HCT116 (cell line): ENCODE measurements around the gene OR1F1. TPM values are rescaled to one million over a fixed set of nuclear protein-coding genes. Genes with fewer than 3 reads are reported as not detected.

Experiments
- ATAC-seq: fragments of 200-7000 bp; cut with Tn5 transposase; 2 replicates; pipeline ENCODE4 v1.9.1; 2020; ENCODE audit warnings: mild to moderate bottlenecking, moderate library complexity
- BruUV-seq: library from RNA; stranded (reverse); fragments of 400-500 nt; replicated peaks from 2 replicates; lab custom pipeline; 2021; lab: Mats Ljungman, UMichigan
- CTCF ChIA-PET: fragments of 300-600 bp; sonication (Branson Sonifier 250); formaldehyde crosslinking; loops from one replicate; lab custom pipeline; 2021; ENCODE audit warnings: antibody characterized with exemption; lab: Charles Lee
- POLR2A ChIA-PET: fragments of 300-600, 350-600 bp; sonication (Branson Sonifier 250); formaldehyde crosslinking; loops from one replicate; lab custom pipeline; 2021; ENCODE audit warnings: antibody characterized with exemption; lab: Charles Lee
- RAD21 ChIA-PET, 2 experiments: fragments of 300-600 bp; sonication (Branson Sonifier 250); formaldehyde crosslinking; loops; one replicate each; lab custom pipeline; 2023; ENCODE audit warnings: low total read pairs in 2 of 2; ENCODE audit not compliant: uncharacterized antibody in 2 of 2, unreplicated experiment in 2 of 2, low non-redundant PET in 1 of 2; lab: Charles Lee
- DNase-seq: peaks from one replicate; pipeline ENCODE4 v3.0.0-alpha.2; 2010; ENCODE audit warnings: low read depth, low spot score
- H2AFZ ChIP-seq: fragments of 200-600 bp; shearing (Covaris generic), sonication (generic); 2 replicates; pipeline ENCODE4 v1.6.1; 2017; ENCODE audit warnings: low read depth, mixed run types, mixed read lengths, antibody characterized with exemption, low read length; ENCODE audit not compliant: poor library complexity, severe bottlenecking
- H3K27ac ChIP-seq: 2 replicates; pipeline ENCODE4 v1.5.1; 2012; ENCODE audit warnings: low read depth, low read length
- H3K27me3 ChIP-seq: fragments of 200-600 bp; sonication (generic); 2 replicates; pipeline ENCODE4 v1.6.1; 2016; ENCODE audit warnings: mixed run types, low read length, mixed read lengths; ENCODE audit not compliant: insufficient read depth
- H3K36me3 ChIP-seq, 2 experiments: fragments of 200-500 bp in 1 of 2; fragments of 200-600 bp in 1 of 2; sonication (Bioruptor generic) in 1 of 2; sonication (generic) in 1 of 2; 2 replicates each; pipeline versions ENCODE4 v1.5.1 to v1.6.1; 2014 to 2016; ENCODE audit warnings: low read length in 2 of 2, inconsistent platforms in 1 of 2, mixed read lengths in 1 of 2, mixed run types in 1 of 2; ENCODE audit not compliant: insufficient read depth in 2 of 2, control insufficient read depth in 1 of 2
- H3K4me1 ChIP-seq, 2 experiments: fragments of 200-600 bp in 1 of 2; sonication (generic) in 1 of 2; 2 replicates each; pipeline versions ENCODE4 v1.5.1 to v1.6.1; 2012 to 2017; ENCODE audit warnings: low read length in 2 of 2, inconsistent platforms in 1 of 2, mild to moderate bottlenecking in 1 of 2, mixed read lengths in 1 of 2, mixed run types in 1 of 2, moderate library complexity in 1 of 2; ENCODE audit not compliant: insufficient read depth in 2 of 2, control insufficient read depth in 1 of 2
- H3K4me2 ChIP-seq: fragments of 200-600 bp; sonication (generic); 2 replicates; pipeline ENCODE4 v1.6.1; 2017; ENCODE audit warnings: mixed run types, low read length, mixed read lengths
- H3K4me3 ChIP-seq, 2 experiments: fragments of 200-600 bp in 1 of 2; sonication (generic) in 1 of 2; replicated peaks in 1 of 2; 2 replicates each; pipeline ENCODE4 v1.5.1; 2011 to 2016; ENCODE audit warnings: low read length in 2 of 2, control low read depth in 1 of 2, low read depth in 1 of 2, mild to moderate bottlenecking in 1 of 2, mixed read lengths in 1 of 2, mixed run types in 1 of 2
- H3K79me2 ChIP-seq: fragments of 200-600 bp; sonication (generic); 2 replicates; pipeline ENCODE4 v1.6.1; 2017; ENCODE audit warnings: mild to moderate bottlenecking, mixed run types, low read length, moderate library complexity, mixed read lengths; ENCODE audit not compliant: insufficient read depth
- H3K9ac ChIP-seq: fragments of 200-600 bp; sonication (generic); 2 replicates; pipeline ENCODE4 v1.6.1; 2016; ENCODE audit warnings: low read length, mixed read lengths
- H3K9me2 ChIP-seq: fragments of 200-600 bp; sonication (generic), shearing (Covaris generic); 2 replicates; pipeline ENCODE4 v1.6.1; 2017; ENCODE audit warnings: mixed run types, mild to moderate bottlenecking, moderate library complexity; ENCODE audit not compliant: insufficient read depth
- H3K9me3 ChIP-seq, 2 experiments: fragments of 200-500 bp in 1 of 2; fragments of 200-600 bp in 1 of 2; sonication (Bioruptor generic) in 1 of 2; sonication (generic) in 1 of 2; 2 replicates each; pipeline ENCODE4 v1.6.1; 2014 to 2017; ENCODE audit warnings: low read length in 2 of 2, mixed read lengths in 2 of 2, inconsistent platforms in 1 of 2, low read depth in 1 of 2, mild to moderate bottlenecking in 1 of 2, mixed run types in 1 of 2, moderate library complexity in 1 of 2; ENCODE audit not compliant: control insufficient read depth in 1 of 2, insufficient read depth in 1 of 2
- H4K20me1 ChIP-seq: fragments of 200-600 bp; sonication (generic), shearing (Covaris generic); 2 replicates; pipeline ENCODE4 v1.6.1; 2017; ENCODE audit warnings: mixed run types, mild to moderate bottlenecking, moderate library complexity; ENCODE audit not compliant: insufficient read depth
- POLR2AphosphoS5 ChIP-seq: IDR thresholded peaks from 2 replicates; pipeline ENCODE4 v1.6.1; 2011; ENCODE audit warnings: mild to moderate bottlenecking, low read depth, low read length, moderate library complexity
- SIN3A ChIP-seq: IDR thresholded peaks from 2 replicates; pipeline ENCODE4 v1.6.1; 2012; ENCODE audit warnings: low read depth
- SRF ChIP-seq: IDR thresholded peaks from 2 replicates; pipeline ENCODE4 v1.6.1; 2012; ENCODE audit warnings: low read depth
- TCF7L2 ChIP-seq: IDR thresholded peaks from 2 replicates; pipeline ENCODE4 v1.7.0; 2011; ENCODE audit warnings: borderline replicate concordance, inconsistent platforms; ENCODE audit not compliant: insufficient read depth, insufficient read length; ENCODE audit errors: extremely low read depth
- YY1 ChIP-seq: IDR thresholded peaks from 2 replicates; pipeline ENCODE4 v1.6.1; 2011; ENCODE audit warnings: low read length, low read depth, moderate library complexity, mild to moderate bottlenecking; ENCODE audit not compliant: insufficient replicate concordance; ENCODE audit errors: extremely low read depth
- intact Hi-C: fragments of 100-400 bp; cut with micrococcal nuclease; formaldehyde crosslinking; loops from 2 replicates; pipeline ENCODE4 v1.10.0; 2022
- total RNA-seq: library from RNA; stranded (reverse); gene quantifications from one replicate; pipeline ENCODE4 v1.2.1, GENCODE V29; 2021; ENCODE audit not compliant: unreplicated experiment
- TF ChIP-seq, protein P1 (sequence below), 3 experiments: fragments of 200-600 bp in 1 of 3; sonication (generic) in 1 of 3; IDR thresholded peaks in 2 of 3; conservative IDR thresholded peaks in 1 of 3; 2 replicates each; pipeline ENCODE4 v1.5.1; 2012 to 2017; ENCODE audit warnings: low read depth in 2 of 3, low read length in 2 of 3, antibody characterized with exemption in 1 of 3, borderline replicate concordance in 1 of 3, control low read depth in 1 of 3, mild to moderate bottlenecking in 1 of 3, mixed read lengths in 1 of 3, mixed run types in 1 of 3, moderate library complexity in 1 of 3; ENCODE audit not compliant: insufficient read depth in 1 of 3
- TF ChIP-seq, protein P2 (sequence below): IDR thresholded peaks from 2 replicates; pipeline ENCODE4 v1.6.1; 2011; ENCODE audit warnings: mild to moderate bottlenecking, low read length, moderate library complexity; ENCODE audit not compliant: insufficient replicate concordance; ENCODE audit errors: extremely low read depth

The OR1F1 gene
- total RNA-seq, 1 experiment from 2014 or later: not detected

DNA sequence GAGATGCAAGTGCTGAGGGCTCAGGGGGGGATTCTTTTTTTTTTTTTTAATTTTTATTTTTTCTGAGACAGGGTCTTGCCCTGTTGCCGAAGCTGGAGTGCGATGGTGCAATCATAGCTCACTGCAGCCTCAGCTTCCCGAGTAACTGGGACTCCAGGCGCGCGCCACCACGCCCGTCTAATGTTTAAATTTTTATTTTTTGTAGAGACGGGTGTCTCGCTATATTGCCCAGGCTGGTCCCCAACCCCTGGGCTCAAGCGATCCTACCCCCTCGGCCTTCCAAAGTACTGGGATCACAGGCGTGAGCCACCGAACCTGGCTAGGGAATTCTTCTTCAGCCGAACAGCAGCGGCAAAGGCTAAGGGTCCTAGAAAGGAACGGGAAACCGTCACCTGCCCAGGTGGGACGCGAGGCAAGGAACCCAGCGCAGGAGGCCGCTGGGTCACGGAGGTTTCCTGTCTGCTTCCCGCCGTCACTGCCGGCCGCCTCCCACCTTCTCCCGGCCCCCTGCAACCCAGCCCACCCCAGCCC is 13.3 kb upstream of the OR1F1 start:
- no peaks in the 10 kb centered on the region for H3K36me3 ChIP-seq
- no peak for DNase-seq
- peak overlapping the region; percentile 97 for H2AFZ ChIP-seq
- H3K9me3 ChIP-seq: no peaks in the 10 kb centered on the region
- POLR2A ChIA-PET: interaction anchor here (0.6 to 1.8 kb wide), 8 partner anchors 9 to 270 kb away, joined by 3 to 9 read pairs (median 3); partner anchors contain the start of gene ZNF213
- RAD21 ChIA-PET: interaction anchor here in 1 of 2 experiments (1.2 kb wide), 1 partner anchor 16 kb away, joined by 4 read pairs; no protein-coding TSS in a partner anchor
- intact Hi-C loops: loop anchor here (2.0 to 10.0 kb wide), 2 partner anchors 24 to 120 kb away; no protein-coding TSS in a partner anchor
- peaks cover 35 to 54% of the 10 kb centered on the region in 2 experiments for H3K4me1 ChIP-seq
- peak overlapping the region; percentile 61 for H3K4me2 ChIP-seq
- no peak for TF ChIP-seq TCF7L2
- TF ChIP-seq YY1: no peak
- TF ChIP-seq, protein P1, sequence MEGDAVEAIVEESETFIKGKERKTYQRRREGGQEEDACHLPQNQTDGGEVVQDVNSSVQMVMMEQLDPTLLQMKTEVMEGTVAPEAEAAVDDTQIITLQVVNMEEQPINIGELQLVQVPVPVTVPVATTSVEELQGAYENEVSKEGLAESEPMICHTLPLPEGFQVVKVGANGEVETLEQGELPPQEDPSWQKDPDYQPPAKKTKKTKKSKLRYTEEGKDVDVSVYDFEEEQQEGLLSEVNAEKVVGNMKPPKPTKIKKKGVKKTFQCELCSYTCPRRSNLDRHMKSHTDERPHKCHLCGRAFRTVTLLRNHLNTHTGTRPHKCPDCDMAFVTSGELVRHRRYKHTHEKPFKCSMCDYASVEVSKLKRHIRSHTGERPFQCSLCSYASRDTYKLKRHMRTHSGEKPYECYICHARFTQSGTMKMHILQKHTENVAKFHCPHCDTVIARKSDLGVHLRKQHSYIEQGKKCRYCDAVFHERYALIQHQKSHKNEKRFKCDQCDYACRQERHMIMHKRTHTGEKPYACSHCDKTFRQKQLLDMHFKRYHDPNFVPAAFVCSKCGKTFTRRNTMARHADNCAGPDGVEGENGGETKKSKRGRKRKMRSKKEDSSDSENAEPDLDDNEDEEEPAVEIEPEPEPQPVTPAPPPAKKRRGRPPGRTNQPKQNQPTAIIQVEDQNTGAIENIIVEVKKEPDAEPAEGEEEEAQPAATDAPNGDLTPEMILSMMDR (IDR thresholded peaks at IDR 0.05 in 2 of 3, conservative IDR thresholded peaks at IDR 0.05 in 1 of 3; ENCODE audit: borderline replicate concordance in 1 of 3, insufficient read depth in 1 of 3, low read depth in 2 of 3, low read length in 2 of 3): no peak
- TF ChIP-seq, protein P2, sequence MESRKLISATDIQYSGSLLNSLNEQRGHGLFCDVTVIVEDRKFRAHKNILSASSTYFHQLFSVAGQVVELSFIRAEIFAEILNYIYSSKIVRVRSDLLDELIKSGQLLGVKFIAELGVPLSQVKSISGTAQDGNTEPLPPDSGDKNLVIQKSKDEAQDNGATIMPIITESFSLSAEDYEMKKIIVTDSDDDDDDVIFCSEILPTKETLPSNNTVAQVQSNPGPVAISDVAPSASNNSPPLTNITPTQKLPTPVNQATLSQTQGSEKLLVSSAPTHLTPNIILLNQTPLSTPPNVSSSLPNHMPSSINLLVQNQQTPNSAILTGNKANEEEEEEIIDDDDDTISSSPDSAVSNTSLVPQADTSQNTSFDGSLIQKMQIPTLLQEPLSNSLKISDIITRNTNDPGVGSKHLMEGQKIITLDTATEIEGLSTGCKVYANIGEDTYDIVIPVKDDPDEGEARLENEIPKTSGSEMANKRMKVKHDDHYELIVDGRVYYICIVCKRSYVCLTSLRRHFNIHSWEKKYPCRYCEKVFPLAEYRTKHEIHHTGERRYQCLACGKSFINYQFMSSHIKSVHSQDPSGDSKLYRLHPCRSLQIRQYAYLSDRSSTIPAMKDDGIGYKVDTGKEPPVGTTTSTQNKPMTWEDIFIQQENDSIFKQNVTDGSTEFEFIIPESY: no peak
- no peak for TF ChIP-seq SRF
- no peak for TF ChIP-seq POLR2AphosphoS5
- no peak for TF ChIP-seq SIN3A
- BruUV-seq: no TSS peak
- H3K9ac ChIP-seq: no peak overlapping the region
- H3K79me2 ChIP-seq: no peaks in the 10 kb centered on the region
- CTCF ChIA-PET: interaction anchor here (1.1 to 5.6 kb wide), 8 partner anchors 9 to 45 kb away, joined by 3 to 41 read pairs (median 12); no protein-coding TSS in a partner anchor
- H3K9me2 ChIP-seq: no peaks in the 10 kb centered on the region
- ATAC-seq: no peak
- no peaks in the 10 kb centered on the region for H4K20me1 ChIP-seq
- no peaks in the 10 kb centered on the region for H3K27me3 ChIP-seq
- H3K27ac ChIP-seq: peak overlapping the region; percentile 26
- peak overlapping the region in 1 of 2 experiments; percentile 46; a peak in 1 of 4 replicates for H3K4me3 ChIP-seq
